Measurements from ENCODE around the gene ENO3.

The ENO3 gene

GRCh38 chr17:4949321-4950074 lies 1.4 kb upstream of the ENO3 start:
- H3K4me3 ChIP-seq (ENCODE audit: insufficient read depth, low read depth, low read length), result peak overlapping the region; percentile 97
- WGBS, 2 experiments, result 0% methylated on average over 75 of the region's 75 CpGs

GRCh38 chr17:4950075-4950745 lies 709 bp upstream of the ENO3 start:
- WGBS, 2 experiments, result 1% methylated on average over 52 of the region's 52 CpGs
- Histone ChIP-seq H3K36me3 (ENCODE audit: control insufficient read depth, insufficient read depth, low read length) (peaks cover 5% of the 10 kb centered on the region), H3K4me3 (ENCODE audit: insufficient read depth, low read depth, low read length) (peak overlapping the region; percentile 97)

More at GRCh38 chr17:4949321-4950074, 1.4 kb upstream of the ENO3 start:
- Histone ChIP-seq H3K27ac (ENCODE audit: insufficient read depth, low read depth, low read length, poor library complexity, severe bottlenecking) (peak overlapping the region; percentile 91), H3K36me3 (ENCODE audit: control insufficient read depth, insufficient read depth, low read length) (peaks cover 12% of the 10 kb centered on the region), H3K4me1 (ENCODE audit: control insufficient read depth, insufficient read depth, low read length) (peaks cover 25% of the 10 kb centered on the region), H3K27me3 (ENCODE audit: control insufficient read depth, insufficient read depth, low read length, poor library complexity, severe bottlenecking) (no peaks in the 10 kb centered on the region), H3K9me3 (ENCODE audit: control insufficient read depth, low read length) (no peaks in the 10 kb centered on the region)

GRCh38 chr17:4951486-4951885 lies 567 bp downstream of the ENO3 start:
- Histone ChIP-seq H3K27ac (ENCODE audit: insufficient read depth, low read depth, low read length, poor library complexity, severe bottlenecking) (no peak overlapping the region), H3K4me3 (ENCODE audit: insufficient read depth, low read depth, low read length) (peak overlapping the region; percentile 97), H3K4me1 (ENCODE audit: control insufficient read depth, insufficient read depth, low read length) (peaks cover 21% of the 10 kb centered on the region), H3K36me3 (ENCODE audit: control insufficient read depth, insufficient read depth, low read length) (no peaks in the 10 kb centered on the region), H3K9me3 (ENCODE audit: control insufficient read depth, low read length) (no peaks in the 10 kb centered on the region), H3K27me3 (ENCODE audit: control insufficient read depth, insufficient read depth, low read length, poor library complexity, severe bottlenecking) (no peaks in the 10 kb centered on the region)
- 76 to 78% methylated on average over 3 of the region's 3 CpGs for WGBS, 2 experiments

More at GRCh38 chr17:4950075-4950745, 709 bp upstream of the ENO3 start:
- Histone ChIP-seq H3K27me3 (ENCODE audit: control insufficient read depth, insufficient read depth, low read length, poor library complexity, severe bottlenecking) (no peaks in the 10 kb centered on the region), H3K27ac (ENCODE audit: insufficient read depth, low read depth, low read length, poor library complexity, severe bottlenecking) (peak overlapping the region; percentile 91), H3K9me3 (ENCODE audit: control insufficient read depth, low read length) (no peaks in the 10 kb centered on the region), H3K4me1 (ENCODE audit: control insufficient read depth, insufficient read depth, low read length) (peaks cover 25% of the 10 kb centered on the region)

- Histone ChIP-seq H3K4me1 (ENCODE audit: control insufficient read depth, insufficient read depth, low read length) (peaks cover 17% of the 10 kb centered on the region), H3K4me3 (ENCODE audit: insufficient read depth, low read depth, low read length) (no peak overlapping the region), H3K27me3 (ENCODE audit: control insufficient read depth, insufficient read depth, low read length, poor library complexity, severe bottlenecking) (no peaks in the 10 kb centered on the region), H3K36me3 (ENCODE audit: control insufficient read depth, insufficient read depth, low read length) (no peaks in the 10 kb centered on the region), H3K27ac (ENCODE audit: insufficient read depth, low read depth, low read length, poor library complexity, severe bottlenecking) (no peak overlapping the region), H3K9me3 (ENCODE audit: control insufficient read depth, low read length) (no peaks in the 10 kb centered on the region)
- WGBS, 2 experiments, result 92 to 93% methylated on average over 14 of the region's 14 CpGs
Observed at GRCh38 chr17:4953451-4953961, 2.6 kb downstream of the ENO3 start.

GRCh38 chr17:4955091-4955490 lies 4.2 kb downstream of the ENO3 start:
- peaks cover 17% of the 10 kb centered on the region for H3K4me1 ChIP-seq (ENCODE audit: control insufficient read depth, insufficient read depth, low read length)
- H3K27me3 ChIP-seq (ENCODE audit: control insufficient read depth, insufficient read depth, low read length, poor library complexity, severe bottlenecking), result no peaks in the 10 kb centered on the region
- no peak overlapping the region for H3K4me3 ChIP-seq (ENCODE audit: insufficient read depth, low read depth, low read length)
- no peak overlapping the region for H3K27ac ChIP-seq (ENCODE audit: insufficient read depth, low read depth, low read length, poor library complexity, severe bottlenecking)
- H3K36me3 ChIP-seq (ENCODE audit: control insufficient read depth, insufficient read depth, low read length), result peaks cover 7% of the 10 kb centered on the region
- 96 to 97% methylated on average over 8 of the region's 8 CpGs for WGBS, 2 experiments
- H3K9me3 ChIP-seq (ENCODE audit: control insufficient read depth, low read length), result no peaks in the 10 kb centered on the region

- peaks cover 10% of the 10 kb centered on the region for H3K4me1 ChIP-seq (ENCODE audit: control insufficient read depth, insufficient read depth, low read length)
- H3K36me3 ChIP-seq (ENCODE audit: control insufficient read depth, insufficient read depth, low read length), result peaks cover 7% of the 10 kb centered on the region
- WGBS, 2 experiments, result 84% methylated on average over 10 of the region's 10 CpGs
- H3K27ac ChIP-seq (ENCODE audit: insufficient read depth, low read depth, low read length, poor library complexity, severe bottlenecking), result no peak overlapping the region
- no peaks in the 10 kb centered on the region for H3K27me3 ChIP-seq (ENCODE audit: control insufficient read depth, insufficient read depth, low read length, poor library complexity, severe bottlenecking)
- H3K9me3 ChIP-seq (ENCODE audit: control insufficient read depth, low read length), result no peaks in the 10 kb centered on the region
- H3K4me3 ChIP-seq (ENCODE audit: insufficient read depth, low read depth, low read length), result no peak overlapping the region
Observed at GRCh38 chr17:4956493-4957061, 5.7 kb downstream of the ENO3 start.

- 91 to 93% methylated on average over 3 of the region's 3 CpGs for WGBS, 2 experiments
- Histone ChIP-seq H3K4me1 (ENCODE audit: control insufficient read depth, insufficient read depth, low read length) (peaks cover 3% of the 10 kb centered on the region), H3K9me3 (ENCODE audit: control insufficient read depth, low read length) (no peaks in the 10 kb centered on the region), H3K27ac (ENCODE audit: insufficient read depth, low read depth, low read length, poor library complexity, severe bottlenecking) (no peak overlapping the region), H3K4me3 (ENCODE audit: insufficient read depth, low read depth, low read length) (no peak overlapping the region), H3K36me3 (ENCODE audit: control insufficient read depth, insufficient read depth, low read length) (peaks cover 7% of the 10 kb centered on the region), H3K27me3 (ENCODE audit: control insufficient read depth, insufficient read depth, low read length, poor library complexity, severe bottlenecking) (no peaks in the 10 kb centered on the region)
Observed at GRCh38 chr17:4958102-4958501, 7.2 kb downstream of the ENO3 start.

- H3K4me1 ChIP-seq (ENCODE audit: control insufficient read depth, insufficient read depth, low read length), result no peaks in the 10 kb centered on the region
- no peak overlapping the region for H3K27ac ChIP-seq (ENCODE audit: insufficient read depth, low read depth, low read length, poor library complexity, severe bottlenecking)
- peaks cover 7% of the 10 kb centered on the region for H3K36me3 ChIP-seq (ENCODE audit: control insufficient read depth, insufficient read depth, low read length)
- H3K9me3 ChIP-seq (ENCODE audit: control insufficient read depth, low read length), result no peaks in the 10 kb centered on the region
- no peak overlapping the region for H3K4me3 ChIP-seq (ENCODE audit: insufficient read depth, low read depth, low read length)
- H3K27me3 ChIP-seq (ENCODE audit: control insufficient read depth, insufficient read depth, low read length, poor library complexity, severe bottlenecking), result no peaks in the 10 kb centered on the region
- WGBS, 2 experiments, result 93 to 94% methylated on average over 18 of the region's 18 CpGs
Observed at GRCh38 chr17:4959261-4959965, 8.5 kb downstream of the ENO3 start.

- no peak overlapping the region for H3K27ac ChIP-seq (ENCODE audit: insufficient read depth, low read depth, low read length, poor library complexity, severe bottlenecking)
- H3K36me3 ChIP-seq (ENCODE audit: control insufficient read depth, insufficient read depth, low read length), result peaks cover 7% of the 10 kb centered on the region
- H3K9me3 ChIP-seq (ENCODE audit: control insufficient read depth, low read length), result no peaks in the 10 kb centered on the region
- no peaks in the 10 kb centered on the region for H3K27me3 ChIP-seq (ENCODE audit: control insufficient read depth, insufficient read depth, low read length, poor library complexity, severe bottlenecking)
- no peaks in the 10 kb centered on the region for H3K4me1 ChIP-seq (ENCODE audit: control insufficient read depth, insufficient read depth, low read length)
- H3K4me3 ChIP-seq (ENCODE audit: insufficient read depth, low read depth, low read length), result no peak overlapping the region
- WGBS, 2 experiments, result 71 to 77% methylated on average over 9 of the region's 9 CpGs
Observed at GRCh38 chr17:4960279-4960922, 9.5 kb downstream of the ENO3 start.
